Testis (tissue), 3 donors: Measurements from ENCODE around the gene PEF1. TPM values are rescaled to one million over a fixed set of nuclear protein-coding genes. Genes with fewer than 3 reads are reported as not detected.

Experiments
- DNase-seq: peaks from one replicate; pipeline ENCODE4 v3.0.0-alpha.2; 2019
- H3K27ac ChIP-seq, 2 donors: fragments of 200-600 bp; sonication (generic); one replicate each; pipeline ENCODE4 v1.5.1; 2019
- H3K27me3 ChIP-seq: fragments of 200-600 bp; sonication (generic); one replicate; pipeline ENCODE4 v1.5.1; 2019
- H3K36me3 ChIP-seq: fragments of 200-600 bp; sonication (generic); one replicate; pipeline ENCODE4 v1.5.1; 2017; ENCODE audit warnings: low read depth; ENCODE audit errors: missing control alignments
- H3K4me1 ChIP-seq: fragments of 200-600 bp; sonication (generic); one replicate; pipeline ENCODE4 v1.5.1; 2019
- H3K4me3 ChIP-seq, 2 donors: fragments of 200-600 bp; sonication (generic); one replicate each; pipeline ENCODE4 v1.5.1; 2017 to 2019
- H3K9me3 ChIP-seq: fragments of 200-600 bp; sonication (generic); one replicate; pipeline ENCODE4 v1.5.1; 2017
- POLR2A ChIP-seq: fragments of 450-650 bp; IDR thresholded peaks from one replicate; pipeline ENCODE4 v1.6.1; 2017; ENCODE audit warnings: antibody characterized with exemption, mild to moderate bottlenecking, moderate library complexity
- WGBS, 2 donors: methylation state at CpG; one replicate each; pipeline ENCODE4 v1.1.5; 2018; 5-methylcytosine and 5-hydroxymethylcytosine counted together
- intact Hi-C: fragments of 100-400 bp; cut with DNase I; formaldehyde crosslinking; loops from one replicate; pipeline ENCODE4 v1.15.1; 2023; ENCODE audit warnings: low total_unique reads
- polyA plus RNA-seq: library from polyadenylated mRNA; stranded (reverse); fragments of 350-450 nt; fragmentation: Illumina TruSeq; extraction: RNeasy Lipid Tissue Mini Kit (QIAGEN cat#74804); gene quantifications from one replicate; pipeline ENCODE4 v1.2.3, GENCODE V29; 2014; ENCODE audit warnings: low read depth, low replicate concordance; ENCODE audit not compliant: insufficient read depth
- total RNA-seq, 2 donors: library from RNA; depleted of rRNA; stranded (reverse); fragments of >200 nt; gene quantifications; one replicate each; pipeline ENCODE4 v1.2.3, GENCODE V29; 2016
- TF ChIP-seq, protein P1 (sequence below), 3 experiments: fragments of 450-650 bp in 2 of 3; fragments of 200-600 bp in 1 of 3; sonication (generic) in 1 of 3; IDR thresholded peaks; one replicate each; pipeline ENCODE4 v1.5.1; 2016 to 2019; ENCODE audit warnings: antibody characterized with exemption in 3 of 3, mild to moderate bottlenecking in 2 of 3, moderate library complexity in 1 of 3

Gene PEF1
- total and polyA plus RNA-seq, 3 donors from 2014 or later = 73.5 to 124 (median 81.4) TPM

DNA sequence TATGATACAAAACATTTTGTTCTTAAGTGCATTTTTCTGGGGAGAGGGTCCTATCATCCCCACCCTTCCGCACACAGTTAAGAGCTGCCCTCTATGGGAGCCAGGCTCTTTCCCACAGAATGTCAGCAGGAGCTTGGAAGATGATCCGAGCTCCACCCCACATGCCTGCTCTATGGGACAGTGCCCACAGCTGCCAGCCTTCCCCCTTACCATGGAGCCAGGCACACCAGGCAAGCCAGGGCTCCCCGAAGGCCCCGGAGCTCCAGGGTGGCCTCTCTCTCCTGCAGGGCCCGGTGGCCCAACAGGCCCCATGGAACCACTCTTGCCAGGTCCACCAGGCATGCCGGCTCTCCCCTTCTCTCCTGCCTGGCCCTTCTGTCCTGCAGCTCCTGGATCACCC is 10.4 kb upstream of the PEF1 start:
- no peak overlapping the region for H3K4me3 ChIP-seq
- no peak overlapping the region for H3K27ac ChIP-seq
- H3K36me3 ChIP-seq = no peaks in the 10 kb centered on the region
- TF ChIP-seq, protein P1, sequence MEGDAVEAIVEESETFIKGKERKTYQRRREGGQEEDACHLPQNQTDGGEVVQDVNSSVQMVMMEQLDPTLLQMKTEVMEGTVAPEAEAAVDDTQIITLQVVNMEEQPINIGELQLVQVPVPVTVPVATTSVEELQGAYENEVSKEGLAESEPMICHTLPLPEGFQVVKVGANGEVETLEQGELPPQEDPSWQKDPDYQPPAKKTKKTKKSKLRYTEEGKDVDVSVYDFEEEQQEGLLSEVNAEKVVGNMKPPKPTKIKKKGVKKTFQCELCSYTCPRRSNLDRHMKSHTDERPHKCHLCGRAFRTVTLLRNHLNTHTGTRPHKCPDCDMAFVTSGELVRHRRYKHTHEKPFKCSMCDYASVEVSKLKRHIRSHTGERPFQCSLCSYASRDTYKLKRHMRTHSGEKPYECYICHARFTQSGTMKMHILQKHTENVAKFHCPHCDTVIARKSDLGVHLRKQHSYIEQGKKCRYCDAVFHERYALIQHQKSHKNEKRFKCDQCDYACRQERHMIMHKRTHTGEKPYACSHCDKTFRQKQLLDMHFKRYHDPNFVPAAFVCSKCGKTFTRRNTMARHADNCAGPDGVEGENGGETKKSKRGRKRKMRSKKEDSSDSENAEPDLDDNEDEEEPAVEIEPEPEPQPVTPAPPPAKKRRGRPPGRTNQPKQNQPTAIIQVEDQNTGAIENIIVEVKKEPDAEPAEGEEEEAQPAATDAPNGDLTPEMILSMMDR (IDR thresholded peaks at IDR 0.05) = no peak
- no peak for TF ChIP-seq POLR2A
- intact Hi-C loops = no loop called here
- H3K9me3 ChIP-seq = no peaks in the 10 kb centered on the region
- no peaks in the 10 kb centered on the region for H3K27me3 ChIP-seq
- WGBS, 2 donors = 85 to 94% methylated on average over 2 to 6 of the region's 6 CpGs
- DNase-seq = no peak
- H3K4me1 ChIP-seq = peaks cover 10% of the 10 kb centered on the region

DNA sequence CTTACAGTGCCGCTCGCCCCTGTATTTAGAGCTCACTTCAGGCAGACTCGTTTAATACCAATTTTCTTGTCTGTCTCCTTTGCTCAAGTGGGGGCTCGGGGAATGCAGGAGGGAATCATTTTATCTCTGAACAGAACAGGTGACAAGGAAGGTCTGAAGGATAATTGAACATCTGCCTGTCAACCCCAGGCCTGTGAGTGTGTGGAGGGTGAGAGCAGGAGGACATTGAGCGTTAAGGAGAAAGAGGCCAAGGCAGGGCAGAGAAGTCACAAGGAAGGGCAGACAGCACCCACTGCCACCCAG is 9.7 kb upstream of the PEF1 start:
- Histone ChIP-seq H3K27ac (no peak overlapping the region), H3K27me3 (no peaks in the 10 kb centered on the region), H3K36me3 (no peaks in the 10 kb centered on the region), H3K4me1 (peaks cover 10% of the 10 kb centered on the region), H3K9me3 (no peaks in the 10 kb centered on the region), H3K4me3 (no peak overlapping the region)
- TF ChIP-seq, protein P1 (IDR thresholded peaks at IDR 0.05) = no peak
- no peak for TF ChIP-seq POLR2A
- intact Hi-C loops = no loop called here
- 91 to 92% methylated on average over 5 of the region's 5 CpGs for WGBS, 2 donors
- DNase-seq = no peak

DNA sequence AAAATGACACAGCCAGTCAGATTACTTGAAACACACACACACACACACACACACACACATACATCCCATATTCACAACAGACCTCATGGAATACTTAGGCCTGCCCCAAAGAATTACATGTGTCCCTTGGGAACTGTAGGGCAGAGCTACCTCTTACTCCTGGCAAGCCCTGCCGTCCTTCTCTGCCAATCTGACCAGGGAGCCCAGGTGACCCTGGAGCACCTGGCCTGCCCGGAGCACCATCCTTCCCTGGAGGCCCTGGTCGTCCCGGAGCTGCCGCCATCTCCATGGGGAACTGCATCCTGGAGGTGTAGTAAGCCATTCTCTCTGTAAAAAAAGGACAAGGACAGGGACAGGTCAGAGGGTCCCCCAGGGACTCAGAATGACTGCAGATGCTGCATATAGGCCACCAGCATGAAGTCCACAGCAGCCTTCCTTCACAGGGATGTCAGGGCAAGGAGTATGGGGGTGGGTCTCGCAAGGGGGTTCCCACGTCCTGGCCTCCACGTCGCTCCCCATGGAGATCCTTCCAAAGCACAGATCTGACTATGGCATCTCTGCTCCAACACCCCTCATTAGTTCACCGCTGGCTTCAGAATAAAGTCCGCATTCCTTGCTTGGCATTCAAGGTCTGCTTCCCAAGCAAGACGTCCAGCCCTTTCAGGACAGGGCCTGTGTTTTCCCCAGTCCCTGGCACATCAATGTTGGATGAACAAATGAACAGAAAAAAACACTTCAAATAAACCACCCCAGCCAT is 9.2 kb upstream of the PEF1 start:
- no peak for TF ChIP-seq POLR2A
- TF ChIP-seq, protein P1 (IDR thresholded peaks at IDR 0.05) = no peak
- Histone ChIP-seq H3K9me3 (no peaks in the 10 kb centered on the region), H3K4me3 (no peak overlapping the region), H3K4me1 (peaks cover 10% of the 10 kb centered on the region), H3K27ac (no peak overlapping the region), H3K36me3 (no peaks in the 10 kb centered on the region), H3K27me3 (no peaks in the 10 kb centered on the region)
- 88% methylated on average over 12 of the region's 12 CpGs for WGBS, 2 donors
- DNase-seq = no peak
- intact Hi-C loops = no loop called here

DNA sequence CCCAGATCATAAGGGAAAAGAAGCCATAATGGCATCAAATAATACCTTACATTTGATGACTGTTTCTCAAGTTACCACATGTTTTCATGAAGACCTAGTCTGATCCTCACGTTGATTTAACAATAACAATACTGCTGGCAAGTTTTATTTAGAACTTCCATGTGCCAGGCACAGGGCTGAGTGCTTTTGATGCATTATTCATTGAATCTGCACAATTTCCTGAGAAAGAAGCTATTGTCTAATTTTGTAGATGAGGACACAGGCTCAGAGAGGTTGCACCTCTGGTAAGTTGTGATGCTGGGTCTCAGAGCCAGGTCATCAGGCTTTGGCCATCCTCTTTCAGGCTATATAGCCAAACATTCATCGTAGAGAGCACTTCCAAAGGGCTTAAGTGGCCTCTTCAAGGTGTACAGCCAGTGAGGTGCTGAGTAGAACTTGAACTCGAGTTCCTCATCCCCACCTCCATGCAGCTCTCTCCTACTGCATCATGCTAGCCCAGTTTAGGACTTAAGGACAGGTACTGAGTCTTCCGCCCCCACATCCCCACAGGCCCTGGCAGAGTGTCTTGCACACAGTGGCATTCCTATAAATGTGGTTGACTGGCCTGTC is 8.3 kb upstream of the PEF1 start:
- intact Hi-C loops = no loop called here
- no peaks in the 10 kb centered on the region for H3K27me3 ChIP-seq
- no peaks in the 10 kb centered on the region for H3K9me3 ChIP-seq
- H3K4me3 ChIP-seq = no peak overlapping the region
- H3K36me3 ChIP-seq = no peaks in the 10 kb centered on the region
- no peak for DNase-seq
- H3K27ac ChIP-seq = no peak overlapping the region
- peaks cover 10% of the 10 kb centered on the region for H3K4me1 ChIP-seq
- WGBS, 2 donors = 69 to 93% methylated on average over 2 to 4 of the region's 4 CpGs
- TF ChIP-seq, protein P1 (IDR thresholded peaks at IDR 0.05) = no peak
- TF ChIP-seq POLR2A = no peak

DNA sequence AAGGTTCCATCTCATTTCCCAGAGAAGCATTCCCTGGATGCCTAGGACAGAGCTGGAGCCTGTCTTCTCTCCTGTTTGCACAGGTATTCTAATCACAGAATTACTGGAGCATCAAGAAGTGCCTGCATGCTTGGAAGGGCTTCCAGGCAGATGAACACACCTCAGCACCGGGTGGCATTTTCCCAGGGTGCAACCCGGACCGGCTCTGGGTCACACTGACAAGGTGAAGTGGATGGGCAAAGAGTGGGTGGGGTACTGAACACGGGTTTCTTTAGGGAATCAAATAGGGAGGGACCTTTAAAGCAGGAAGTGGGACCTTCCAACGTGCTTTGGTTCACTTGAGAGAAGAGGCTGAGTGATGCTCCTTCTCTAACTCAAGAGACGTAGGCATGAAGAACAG is 7.1 kb upstream of the PEF1 start:
- H3K9me3 ChIP-seq = no peaks in the 10 kb centered on the region
- no peaks in the 10 kb centered on the region for H3K27me3 ChIP-seq
- WGBS, 2 donors = 77 to 81% methylated on average over 6 of the region's 6 CpGs
- DNase-seq = no peak
- peaks cover 17% of the 10 kb centered on the region for H3K4me1 ChIP-seq
- no peak overlapping the region for H3K4me3 ChIP-seq
- TF ChIP-seq POLR2A = no peak
- TF ChIP-seq, protein P1 (IDR thresholded peaks at IDR 0.05) = no peak
- intact Hi-C loops = no loop called here
- H3K27ac ChIP-seq = peak overlapping the region in 1 of 2 donors; percentile 10
- no peaks in the 10 kb centered on the region for H3K36me3 ChIP-seq
